Esophagus mucosa (tissue), 1 donor: Measurements from ENCODE around the gene DSTYK. TPM values are rescaled to one million over a fixed set of nuclear protein-coding genes. Genes with fewer than 3 reads are reported as not detected.

ENCODE experiments used
- ATAC-seq: fragments of 200-7000 bp; cut with Tn5 transposase; one replicate; pipeline ENCODE4 v1.9.1; 2020
- total RNA-seq: library from RNA; stranded (reverse); gene quantifications from one replicate; pipeline ENCODE4 v1.2.4, GENCODE V29; 2023
- donor health status: DM: yes; HTN: yes; CAD: no.

The DSTYK gene
- total RNA-seq, 1 donor from 2014 or later: 5.7 TPM

DNA sequence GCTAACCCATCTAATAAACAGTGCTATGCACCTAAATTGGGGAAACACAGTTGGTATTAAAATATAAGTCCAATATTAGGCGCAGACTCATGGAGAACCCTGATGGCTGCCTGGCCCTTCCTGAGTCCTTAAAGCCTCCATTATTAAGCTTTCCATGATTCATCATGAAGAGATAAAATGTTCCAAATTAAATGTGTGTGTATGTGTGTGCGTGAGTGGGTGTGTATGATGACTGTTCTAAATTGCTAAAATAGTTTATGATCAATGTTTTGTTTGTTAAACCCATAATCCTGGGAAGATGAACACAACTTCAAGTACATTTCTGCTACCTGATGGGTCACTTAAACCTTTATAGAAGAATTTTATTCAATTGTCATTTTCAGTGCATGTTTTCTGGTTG lies 83.5 kb downstream of the DSTYK start:
- peak; percentile 66 for ATAC-seq

DNA sequence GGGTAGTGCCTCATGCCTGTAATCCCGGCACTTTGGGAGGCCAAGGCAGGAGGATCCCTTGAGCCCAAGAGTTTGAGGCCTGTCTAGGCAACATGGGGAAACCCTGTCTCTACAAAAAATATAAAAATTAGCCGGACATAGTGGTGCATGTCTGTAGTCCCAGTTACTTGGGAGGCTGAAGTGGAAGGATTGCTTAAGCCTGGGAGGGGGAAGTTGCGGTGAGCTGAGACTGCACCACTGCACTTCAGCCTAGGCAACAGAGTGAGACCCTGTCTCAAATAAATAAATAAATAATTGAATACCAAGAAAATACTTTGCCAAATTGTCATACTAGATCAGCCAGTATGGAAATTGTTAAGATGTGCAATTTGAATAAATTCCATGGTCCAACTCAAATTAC lies 83.9 kb downstream of the DSTYK start:
- ATAC-seq: no peak

DNA sequence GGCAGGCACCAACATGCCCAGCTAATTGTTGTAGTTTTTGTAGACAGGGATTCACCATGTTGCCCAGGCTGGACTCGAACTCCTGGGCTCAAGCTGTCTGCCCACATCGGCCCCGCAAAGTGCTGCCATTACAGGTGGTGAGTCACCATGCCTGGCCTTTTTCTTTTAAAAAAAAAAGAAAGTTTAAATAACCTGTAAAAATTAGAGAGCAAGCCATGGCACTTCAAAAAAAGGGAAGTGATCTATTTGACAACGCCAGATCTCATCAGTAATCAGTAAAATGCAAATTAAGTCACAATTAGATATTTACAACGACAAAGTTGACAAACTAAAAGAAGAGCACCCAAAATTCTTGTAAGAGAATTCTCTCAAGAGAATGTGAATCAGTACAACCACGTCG lies 86.8 kb downstream of the DSTYK start:
- no peak for ATAC-seq

DNA sequence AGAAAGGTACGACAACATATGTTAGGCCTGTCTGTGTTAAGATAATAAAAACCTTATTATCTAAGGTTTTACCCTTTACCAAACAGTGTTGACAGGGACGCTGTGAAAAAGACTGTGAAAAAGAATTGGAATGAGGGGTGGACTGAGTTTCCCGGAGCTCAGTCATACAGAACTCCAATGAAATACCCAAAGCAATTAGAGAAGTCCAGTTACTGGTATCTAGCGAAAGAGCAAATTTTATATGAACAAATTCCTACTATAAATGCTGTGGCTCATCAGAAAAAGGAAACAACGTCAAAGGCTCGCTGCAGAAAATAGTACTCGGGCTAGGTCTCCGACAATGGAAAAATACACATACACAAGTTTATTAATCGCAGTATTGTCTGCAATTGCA lies 89.0 kb downstream of the DSTYK start:
- ATAC-seq: no peak

DNA sequence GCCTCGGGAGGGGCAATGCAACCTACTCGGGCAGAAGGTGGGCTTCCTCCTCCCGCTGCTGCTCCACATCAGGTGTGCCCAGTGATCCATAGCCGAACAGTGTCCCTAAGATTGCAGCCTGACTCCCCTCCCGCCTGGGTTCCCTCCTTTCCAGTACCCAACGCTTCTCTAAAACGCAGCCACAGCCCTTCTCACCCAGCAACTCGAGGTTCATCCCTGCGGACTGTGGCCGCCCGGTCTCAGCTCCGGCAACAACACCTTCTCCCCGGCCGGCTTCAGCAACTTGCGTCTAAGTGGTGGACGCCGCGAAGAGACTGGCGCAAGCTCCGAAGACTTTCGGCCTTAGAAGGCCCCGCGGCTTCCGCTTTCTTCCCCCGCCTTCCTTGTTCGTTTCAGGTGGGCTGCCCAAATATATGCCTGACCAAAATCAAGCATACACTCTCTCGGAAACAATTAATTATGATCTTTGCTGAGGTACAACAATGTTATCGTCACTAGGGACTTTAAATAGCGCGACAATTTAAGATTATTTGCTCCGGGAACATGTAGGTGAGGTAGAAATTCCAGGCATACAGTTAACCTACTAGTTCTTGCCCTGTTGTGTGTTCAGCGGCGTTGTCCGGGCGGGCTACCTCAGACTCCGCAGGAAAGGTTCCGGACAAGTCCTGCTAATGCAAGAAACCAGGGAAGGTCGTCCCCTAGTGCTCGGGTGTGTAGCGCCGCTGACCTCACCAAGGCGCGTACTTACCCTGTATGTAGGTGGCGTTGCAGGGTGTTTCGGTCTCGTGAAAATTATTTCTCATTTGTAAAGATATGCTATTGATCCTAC lies 89.6 kb downstream of the DSTYK start, which contains the start of gene RBBP5:
Gene RBBP5 (minus strand): TSS at position 319 of the 829 bp plus-strand sequence. CDS start 105 bp downstream, at position 214.
- ATAC-seq: peak; percentile 99

DNA sequence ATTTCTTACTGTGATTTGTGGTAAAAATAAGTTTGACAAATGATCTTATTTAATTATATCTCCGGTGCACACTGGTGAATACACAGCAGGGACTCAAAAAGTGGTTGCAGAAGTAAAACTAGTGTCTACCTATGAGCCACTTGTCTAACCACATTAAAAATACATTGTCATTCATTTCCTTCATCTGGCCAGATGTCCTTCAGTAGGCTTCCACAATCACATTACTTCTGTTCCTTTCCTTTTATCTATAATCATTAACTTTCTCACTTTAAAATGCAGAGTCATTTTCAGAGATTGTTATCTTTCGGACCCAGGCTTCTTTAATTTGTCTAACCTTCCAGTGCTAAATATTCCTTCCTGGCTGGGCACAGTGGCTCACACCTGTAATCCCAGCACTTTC lies 92.8 kb downstream of the DSTYK start:
- no peak for ATAC-seq

DNA sequence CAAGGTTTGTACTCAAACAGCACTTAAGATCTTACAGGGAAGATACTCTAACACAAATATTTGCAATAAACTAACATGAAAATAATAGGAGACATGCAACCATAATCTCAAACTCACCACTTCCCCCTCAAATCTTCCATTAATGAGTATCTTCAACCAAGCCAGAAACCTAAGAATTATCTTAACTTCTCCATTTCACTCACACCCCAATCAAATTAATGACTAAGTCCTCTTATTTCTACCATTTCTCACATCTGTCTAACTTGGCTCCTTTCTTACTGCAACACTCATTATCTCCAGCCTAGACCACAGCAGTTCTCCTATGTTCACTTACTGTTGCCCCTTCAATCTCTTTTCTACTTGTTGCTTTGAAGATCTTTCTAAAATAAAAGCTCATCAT lies 100.1 kb downstream of the DSTYK start:
- ATAC-seq: no peak

DNA sequence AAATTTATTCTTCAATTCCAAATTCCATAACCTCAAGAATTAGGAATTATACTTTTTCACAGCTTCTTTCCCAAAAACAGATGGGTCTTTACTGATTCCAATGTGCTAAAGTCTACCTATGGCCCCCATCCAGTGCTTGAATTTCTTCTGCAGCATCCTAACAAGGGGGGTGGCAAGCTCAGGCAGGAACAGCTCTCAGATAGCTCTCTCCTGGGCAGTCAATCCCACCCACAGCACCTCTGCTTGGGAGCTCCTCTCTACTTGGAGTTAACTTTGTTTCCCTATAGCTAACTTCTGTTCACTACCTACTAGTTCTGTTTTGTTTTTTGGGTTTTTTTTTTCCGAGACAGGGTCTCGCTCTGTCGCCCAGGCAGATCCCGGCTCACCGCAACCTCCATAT lies 101.8 kb downstream of the DSTYK start:
- no peak for ATAC-seq

DNA sequence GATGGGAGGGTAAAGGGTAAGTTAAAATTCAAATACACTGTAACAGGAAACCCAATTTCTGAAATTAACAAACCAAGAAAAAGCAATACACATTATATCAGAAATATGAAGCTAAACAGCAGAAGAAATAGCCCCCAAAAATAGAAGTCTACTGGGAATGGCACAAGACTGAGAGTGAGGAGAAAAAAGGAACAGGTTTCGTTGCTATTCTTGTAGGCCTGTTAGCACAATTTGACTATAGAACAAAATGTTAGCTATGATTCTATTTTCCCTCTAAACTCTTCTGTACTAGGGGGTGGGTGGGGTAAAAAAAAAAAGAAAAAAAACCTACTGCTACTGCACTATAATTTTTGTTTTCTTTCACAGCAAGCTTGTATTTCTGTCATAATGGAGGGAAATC lies 102.2 kb downstream of the DSTYK start:
- ATAC-seq: no peak

DNA sequence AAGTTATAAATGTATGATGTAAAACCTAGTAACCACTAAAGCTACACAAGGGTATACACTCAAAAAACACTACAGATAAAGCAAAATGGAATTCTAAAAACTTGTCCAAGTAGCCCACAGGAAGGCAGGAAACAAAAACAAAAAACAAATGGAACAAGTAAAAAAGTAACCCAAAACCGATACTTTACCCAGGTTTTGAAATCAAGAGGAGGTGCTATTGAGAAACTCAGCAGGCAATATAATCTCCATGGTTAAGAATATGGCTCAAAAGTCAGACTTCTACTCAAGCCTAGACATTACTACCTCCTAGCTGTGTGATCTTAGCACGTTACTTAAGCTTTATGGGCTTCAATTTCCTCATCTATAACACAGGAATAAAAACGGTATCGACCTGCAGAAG lies 103.0 kb downstream of the DSTYK start:
- no peak for ATAC-seq

DNA sequence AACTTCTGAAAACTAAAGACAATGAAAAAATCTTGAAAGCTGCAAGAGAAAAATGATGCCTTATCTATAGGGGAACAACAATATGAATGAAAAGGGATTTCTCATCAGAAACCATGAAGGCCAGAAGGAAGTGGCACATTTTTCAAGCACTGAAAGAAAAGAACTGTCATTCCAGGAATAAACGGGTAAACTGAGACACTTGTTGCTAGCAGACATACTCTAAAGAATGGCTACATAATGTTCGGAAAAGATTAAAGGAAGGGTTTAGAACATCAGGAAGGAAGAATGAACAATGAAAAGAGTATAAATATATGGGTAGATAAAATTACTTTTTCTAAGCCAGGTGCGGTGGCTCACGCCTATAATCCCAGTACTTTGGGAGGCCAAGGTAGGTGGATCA lies 104.2 kb downstream of the DSTYK start:
- ATAC-seq: no peak

DNA sequence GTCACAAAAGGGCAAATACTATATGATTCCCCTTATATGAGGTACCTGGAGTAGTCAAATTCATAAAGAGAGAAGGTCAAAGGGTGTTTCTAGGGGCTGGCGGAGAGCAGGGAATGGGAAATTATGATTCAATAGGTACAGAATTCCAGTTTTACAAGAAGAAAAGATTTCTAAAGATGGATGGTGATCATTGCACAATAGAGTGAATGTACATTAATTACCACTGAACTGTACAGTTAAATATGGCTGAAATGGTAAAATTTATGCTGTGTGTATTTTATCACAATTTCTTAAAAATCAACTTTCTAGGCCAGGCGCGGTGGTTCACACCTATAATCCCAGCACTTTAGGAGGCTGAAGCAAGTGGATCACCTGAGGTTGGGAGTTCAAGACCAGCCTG lies 109.1 kb downstream of the DSTYK start:
- no peak for ATAC-seq

DNA sequence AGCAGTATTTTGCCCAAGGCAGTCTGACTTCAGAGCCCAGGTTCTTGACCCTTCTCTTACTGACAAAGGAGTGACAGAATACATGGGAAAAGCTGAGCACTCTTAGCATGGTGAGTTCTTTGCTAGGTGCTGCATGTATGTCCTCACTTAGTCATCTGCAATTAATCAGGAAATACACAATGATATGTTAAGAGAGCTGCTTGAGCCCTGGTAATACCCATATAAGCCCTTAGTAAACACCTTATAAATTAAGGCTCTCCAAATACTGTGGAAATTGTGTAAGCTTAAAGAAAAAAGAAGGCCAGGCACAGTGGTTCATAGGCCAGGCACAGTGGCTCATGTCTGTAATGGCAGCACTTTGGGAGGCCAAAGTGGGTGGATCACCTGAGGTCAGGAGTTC lies 113.3 kb downstream of the DSTYK start:
- ATAC-seq: peak; percentile 94

DNA sequence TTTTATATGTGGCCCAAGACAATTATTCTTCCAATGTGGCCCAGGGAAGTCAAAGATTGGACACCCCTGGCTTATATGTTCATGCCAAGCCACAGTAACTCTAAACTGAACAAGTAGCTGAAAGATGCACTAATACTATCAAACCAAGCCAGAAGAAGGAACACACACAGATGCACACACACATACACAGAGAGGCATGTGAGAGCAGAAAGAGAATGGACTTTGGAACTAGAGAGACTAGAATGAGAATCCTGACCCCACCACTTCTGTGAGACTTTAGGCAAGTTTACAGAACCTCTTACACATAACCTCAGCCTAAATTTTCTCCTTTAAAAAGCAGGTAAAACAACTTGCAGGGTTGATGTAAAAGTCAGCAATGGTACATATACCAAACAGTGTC lies 116.1 kb downstream of the DSTYK start:
- no peak for ATAC-seq

Other genes with a start within 250 kb of the DSTYK start
- gene CNTN2, start 168.5 kb downstream of the DSTYK start, total RNA-seq: 0.04 TPM
- gene TMEM81, start 127.2 kb downstream of the DSTYK start, total RNA-seq: 1.3 TPM
- 6.9 TPM for gene RBBP5, start 89.7 kb downstream of the DSTYK start, total RNA-seq
- 1.00 TPM for gene TMCC2, start 16.2 kb upstream of the DSTYK start, total RNA-seq
- 28.3 TPM for gene NUAK2, start 110.0 kb upstream of the DSTYK start, total RNA-seq
- 3.1 TPM for gene KLHDC8A, start 145.2 kb upstream of the DSTYK start, total RNA-seq
- gene LEMD1, start 210.4 kb upstream of the DSTYK start, total RNA-seq: 6.1 TPM
- 2.1 TPM for gene BLACAT1, start 244.3 kb upstream of the DSTYK start, total RNA-seq